PFSK-1 (cell line): Measurements from ENCODE around the gene RPS3A.

Experiments used
- FOXP2 ChIP-seq: optimal IDR thresholded peaks from 2 replicates; pipeline ENCODE3; 2011; ENCODE audit warnings: borderline replicate concordance, control low read depth, inconsistent platforms; ENCODE audit not compliant: insufficient read depth; ENCODE audit errors: extremely low read length, extremely low read depth
- REST ChIP-seq, 2 experiments: IDR thresholded peaks; 2 replicates each; pipeline versions ENCODE4 v1.6.1 to v1.8.0; 2011 to 2012; ENCODE audit warnings: low read depth in 2 of 2, low read length in 2 of 2, control low read depth in 1 of 2, inconsistent platforms in 1 of 2, mild to moderate bottlenecking in 1 of 2, moderate library complexity in 1 of 2; ENCODE audit not compliant: insufficient read depth in 1 of 2
- SIN3A ChIP-seq: IDR thresholded peaks from 2 replicates; pipeline ENCODE4 v1.6.1; 2012; ENCODE audit warnings: mild to moderate bottlenecking, low read length, moderate library complexity, borderline replicate concordance; ENCODE audit not compliant: insufficient read depth

The RPS3A gene

GRCh38 chr4:151153585-151153984, 54.2 kb downstream of the RPS3A start:
- TF ChIP-seq REST (IDR thresholded peaks at IDR 0.05; ENCODE audit: insufficient read depth in 1 of 2, low read depth in 2 of 2, low read length in 2 of 2) (no peak), FOXP2 (no peak), SIN3A (no peak)
